ENCODE data around the gene DNAJC21. TPM values are rescaled to one million over a fixed set of nuclear protein-coding genes. Genes with fewer than 3 reads are reported as not detected.

DNAJC21 gene
- total and polyA plus RNA-seq, 2 of the 4 experiments (the other 2 are of a cell fraction), result 8.8 to 12.7 TPM

GRCh38 chr5:34982823-34983222, 53.5 kb downstream of the DNAJC21 start:
- dilution Hi-C loops (cut with HindIII; ENCODE audit: low sequenced_read_pairs, unreplicated experiment), result no loop called here
- no peak for TF ChIP-seq ELK1 (IDR thresholded peaks at IDR 0.05; ENCODE audit: borderline replicate concordance, low read depth, low read length)
- no peak for TF ChIP-seq RCOR1 (IDR thresholded peaks at IDR 0.05; ENCODE audit: insufficient replicate concordance, low read length)
- TF ChIP-seq RAD21 (IDR thresholded peaks at IDR 0.05; ENCODE audit: low read length), result no peak
- no peak for TF ChIP-seq MXI1 (IDR thresholded peaks at IDR 0.05; ENCODE audit: borderline replicate concordance, low read depth, low read length)
- TF ChIP-seq MAFK (IDR thresholded peaks at IDR 0.05; ENCODE audit: low read depth, low read length), result no peak
- no peak for TF ChIP-seq CEBPB (IDR thresholded peaks at IDR 0.05; ENCODE audit: low read depth, low read length)
- TF ChIP-seq CTCF (conservative IDR thresholded peaks at IDR 0.05; ENCODE audit: low read depth, low read length), result no peak
- H4K8ac ChIP-seq (ENCODE audit: low read depth in 2 of 2, low read length in 2 of 2), result no peak overlapping the region
- intact Hi-C loops (cut with micrococcal nuclease), result no loop called here
- peaks cover 2% of the 10 kb centered on the region; the same call in 1 of the 2 replicates for H3K27me3 ChIP-seq (ENCODE audit: control insufficient read depth, insufficient read depth, low read length)
- no peak overlapping the region for H2BK20ac ChIP-seq (ENCODE audit: low read depth, low read length)
- H2AK9ac ChIP-seq (replicated peaks; ENCODE audit: low read depth, low read length, poor library complexity), result no peak overlapping the region
- H3K18ac ChIP-seq (ENCODE audit: low read depth, low read length), result no peak overlapping the region
- no peak overlapping the region for H4K5ac ChIP-seq (ENCODE audit: low read depth, low read length)
- H3K56ac ChIP-seq (ENCODE audit: extremely low read depth, insufficient read depth, low read length), result no peak overlapping the region
- ChIA-PET POLR2A (ENCODE audit: unreplicated experiment) (no interaction called here), CTCF (no interaction called here)
- no CpG with 5 or more reads among the region's 4 CpGs for WGBS, 2 experiments (ENCODE audit: extremely low coverage in 2 of 2, insufficient read length in 1 of 2)
- in situ Hi-C loops (cut with MboI; ENCODE audit: low sequenced_read_pairs), result no loop called here
- no peak overlapping the region for H3K27ac ChIP-seq (ENCODE audit: insufficient read depth, low read length)
- no peak overlapping the region for H3K4me2 ChIP-seq (ENCODE audit: low read depth, low read length)
- DNase-seq, result no peak
- peaks cover 14% of the 10 kb centered on the region for H3K9me3 ChIP-seq (ENCODE audit: control insufficient read depth, insufficient read depth, low read length)
- no peak overlapping the region for H4K91ac ChIP-seq (ENCODE audit: insufficient read depth, low read depth, low read length)
- H2BK15ac ChIP-seq (ENCODE audit: low read depth, low read length), result no peak overlapping the region
- no peak overlapping the region for H2BK120ac ChIP-seq (ENCODE audit: low read depth, low read length)
- ATAC-seq (ENCODE audit: low read depth), result no peak
- H4K20me1 ChIP-seq (ENCODE audit: insufficient read depth, low read length), result no peaks in the 10 kb centered on the region
- H2AFZ ChIP-seq (replicated peaks; ENCODE audit: low read length, poor library complexity), result no peak overlapping the region
- no peak overlapping the region for H3K9ac ChIP-seq (ENCODE audit: low read depth, low read length)
- H3K4me1 ChIP-seq (ENCODE audit: control insufficient read depth, insufficient read depth, low read length), result no peaks in the 10 kb centered on the region
- no peaks in the 10 kb centered on the region for H3K9me1 ChIP-seq (ENCODE audit: insufficient read depth, low read length)
- no peak overlapping the region for H2BK5ac ChIP-seq (ENCODE audit: low read depth, low read length, poor library complexity, severe bottlenecking)
- no peaks in the 10 kb centered on the region for H3K79me1 ChIP-seq (ENCODE audit: low read depth in 1 of 2, low read length in 2 of 2)
- H3K36me3 ChIP-seq (ENCODE audit: control insufficient read depth, insufficient read depth, low read length), result no peaks in the 10 kb centered on the region
- no peak overlapping the region for H3K4me3 ChIP-seq (ENCODE audit: insufficient read depth, low read depth, low read length)
- no TSS peak for BruUV-seq (replicated peaks)
- no peak overlapping the region for H3K23ac ChIP-seq (ENCODE audit: low read depth, low read length)
- H2AK5ac ChIP-seq (ENCODE audit: low read depth, low read length), result no peak overlapping the region
- H3K14ac ChIP-seq (replicated peaks; ENCODE audit: low read depth, low read length), result no peak overlapping the region
- H3K4ac ChIP-seq (ENCODE audit: low read depth, low read length), result no peak overlapping the region

Data from IMR-90 (cell line).